Gastrocnemius medialis (tissue), 4 donors: ENCODE results near the gene RAB20.

Experiments
- POLR2A ChIP-seq, 2 donors: fragments of 450-650 bp; IDR thresholded peaks; one replicate each; pipeline ENCODE4 v1.6.1; 2017; ENCODE audit warnings: antibody characterized with exemption in 2 of 2, mild to moderate bottlenecking in 2 of 2, moderate library complexity in 2 of 2
- TF ChIP-seq, protein P1 (sequence below), 5 experiments: fragments of 450-650 bp in 3 of 5; fragments of 200-600 bp in 2 of 5; sonication (generic) in 2 of 5; IDR thresholded peaks in 4 of 5; conservative IDR thresholded peaks in 1 of 5; 1 replicate in 4 of 5; 2 replicates in 1 of 5; pipeline ENCODE4 v1.5.1; 2016 to 2019; ENCODE audit warnings: antibody characterized with exemption in 5 of 5, mild to moderate bottlenecking in 3 of 5, moderate library complexity in 3 of 5

DNA sequence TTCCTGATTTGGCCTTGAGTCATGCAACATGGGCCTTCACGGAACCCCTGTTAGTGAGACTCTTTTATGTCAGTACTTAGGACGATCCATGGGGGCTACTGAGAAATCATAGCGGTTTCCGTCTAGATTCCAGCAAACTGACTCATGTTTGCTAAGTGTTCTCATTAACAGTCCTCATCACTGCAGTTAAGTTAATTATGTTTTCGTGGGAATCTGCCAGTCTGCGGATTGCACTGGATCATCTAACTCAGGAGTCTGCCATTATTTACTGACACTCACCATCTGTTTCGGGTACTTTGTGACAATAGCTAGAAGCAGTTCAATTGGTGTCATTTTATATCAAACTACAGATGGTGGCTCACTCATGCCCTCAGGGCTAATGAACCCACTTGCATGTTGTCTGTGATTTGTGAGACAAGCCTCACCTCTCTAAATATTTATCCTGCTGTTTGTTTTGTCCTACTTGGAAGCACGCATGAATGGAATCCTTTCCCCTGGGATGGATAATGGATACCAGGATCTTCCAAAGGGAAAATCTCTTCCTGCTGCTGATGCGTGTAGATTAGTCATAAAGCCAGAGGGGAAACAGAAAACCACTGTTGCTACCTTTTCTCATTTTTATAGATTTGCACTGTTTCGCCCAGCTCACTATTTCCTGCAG, 61.8 kb downstream of the RAB20 start:
- TF ChIP-seq, protein P1, sequence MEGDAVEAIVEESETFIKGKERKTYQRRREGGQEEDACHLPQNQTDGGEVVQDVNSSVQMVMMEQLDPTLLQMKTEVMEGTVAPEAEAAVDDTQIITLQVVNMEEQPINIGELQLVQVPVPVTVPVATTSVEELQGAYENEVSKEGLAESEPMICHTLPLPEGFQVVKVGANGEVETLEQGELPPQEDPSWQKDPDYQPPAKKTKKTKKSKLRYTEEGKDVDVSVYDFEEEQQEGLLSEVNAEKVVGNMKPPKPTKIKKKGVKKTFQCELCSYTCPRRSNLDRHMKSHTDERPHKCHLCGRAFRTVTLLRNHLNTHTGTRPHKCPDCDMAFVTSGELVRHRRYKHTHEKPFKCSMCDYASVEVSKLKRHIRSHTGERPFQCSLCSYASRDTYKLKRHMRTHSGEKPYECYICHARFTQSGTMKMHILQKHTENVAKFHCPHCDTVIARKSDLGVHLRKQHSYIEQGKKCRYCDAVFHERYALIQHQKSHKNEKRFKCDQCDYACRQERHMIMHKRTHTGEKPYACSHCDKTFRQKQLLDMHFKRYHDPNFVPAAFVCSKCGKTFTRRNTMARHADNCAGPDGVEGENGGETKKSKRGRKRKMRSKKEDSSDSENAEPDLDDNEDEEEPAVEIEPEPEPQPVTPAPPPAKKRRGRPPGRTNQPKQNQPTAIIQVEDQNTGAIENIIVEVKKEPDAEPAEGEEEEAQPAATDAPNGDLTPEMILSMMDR (IDR thresholded peaks at IDR 0.05 in 4 of 5, conservative IDR thresholded peaks at IDR 0.05 in 1 of 5), result no peak
- no peak for TF ChIP-seq POLR2A (IDR thresholded peaks at IDR 0.05)
